ENCODE data around the gene CHGA. TPM values are rescaled to one million over a fixed set of nuclear protein-coding genes. Genes with fewer than 3 reads are reported as not detected.

Gene CHGA
- total RNA-seq, 6 experiments from 2014 or later, result 0.18 to 0.25 TPM; not detected in 4

DNA sequence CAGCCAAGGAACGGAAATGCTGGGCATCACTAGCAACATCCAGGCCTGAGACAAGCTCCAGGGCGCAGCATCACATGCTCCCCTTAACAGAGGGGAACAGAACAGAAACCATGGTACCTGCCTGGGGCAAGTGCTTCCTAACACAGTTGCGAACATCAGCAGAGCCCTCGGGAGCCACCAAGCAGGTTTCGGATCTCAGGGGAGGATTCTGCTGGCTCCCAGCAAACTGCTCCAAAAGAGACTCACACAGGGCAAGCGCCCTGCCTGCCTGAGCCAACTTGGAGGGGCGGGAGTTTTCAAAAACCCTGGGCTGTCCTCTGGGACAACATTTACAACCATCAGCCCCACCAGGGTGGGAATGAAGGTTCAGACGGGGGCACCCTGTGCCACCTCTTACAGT is 19.6 kb downstream of the CHGA start:
- Histone ChIP-seq H3K4me1 (peaks cover 0 to 18% (median 9%) of the 10 kb centered on the region in 4 donors), H3K36me3 (no peaks in the 10 kb centered on the region), H3K9me3 (no peaks in the 10 kb centered on the region), H3K27ac (no peak overlapping the region), H3K27me3 (no peaks in the 10 kb centered on the region), H3K4me3 (no peak overlapping the region)
- 90% methylated on average over 5 of the region's 8 CpGs for WGBS (ENCODE audit: insufficient coverage, low coverage, low lambda C conversion rate, missing lambda C conversion rate)
- ATAC-seq (no peak), DNase-seq (no peak)
- TF ChIP-seq, protein P1, sequence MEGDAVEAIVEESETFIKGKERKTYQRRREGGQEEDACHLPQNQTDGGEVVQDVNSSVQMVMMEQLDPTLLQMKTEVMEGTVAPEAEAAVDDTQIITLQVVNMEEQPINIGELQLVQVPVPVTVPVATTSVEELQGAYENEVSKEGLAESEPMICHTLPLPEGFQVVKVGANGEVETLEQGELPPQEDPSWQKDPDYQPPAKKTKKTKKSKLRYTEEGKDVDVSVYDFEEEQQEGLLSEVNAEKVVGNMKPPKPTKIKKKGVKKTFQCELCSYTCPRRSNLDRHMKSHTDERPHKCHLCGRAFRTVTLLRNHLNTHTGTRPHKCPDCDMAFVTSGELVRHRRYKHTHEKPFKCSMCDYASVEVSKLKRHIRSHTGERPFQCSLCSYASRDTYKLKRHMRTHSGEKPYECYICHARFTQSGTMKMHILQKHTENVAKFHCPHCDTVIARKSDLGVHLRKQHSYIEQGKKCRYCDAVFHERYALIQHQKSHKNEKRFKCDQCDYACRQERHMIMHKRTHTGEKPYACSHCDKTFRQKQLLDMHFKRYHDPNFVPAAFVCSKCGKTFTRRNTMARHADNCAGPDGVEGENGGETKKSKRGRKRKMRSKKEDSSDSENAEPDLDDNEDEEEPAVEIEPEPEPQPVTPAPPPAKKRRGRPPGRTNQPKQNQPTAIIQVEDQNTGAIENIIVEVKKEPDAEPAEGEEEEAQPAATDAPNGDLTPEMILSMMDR (IDR thresholded peaks at IDR 0.05), result no peak
- TF ChIP-seq POLR2A (IDR thresholded peaks at IDR 0.05), result no peak
- intact Hi-C loops (cut with DNase I), result loop anchor here in 1 of 2 donors (10.0 kb wide), 1 partner anchor 58 kb away; no protein-coding TSS in a partner anchor

DNA sequence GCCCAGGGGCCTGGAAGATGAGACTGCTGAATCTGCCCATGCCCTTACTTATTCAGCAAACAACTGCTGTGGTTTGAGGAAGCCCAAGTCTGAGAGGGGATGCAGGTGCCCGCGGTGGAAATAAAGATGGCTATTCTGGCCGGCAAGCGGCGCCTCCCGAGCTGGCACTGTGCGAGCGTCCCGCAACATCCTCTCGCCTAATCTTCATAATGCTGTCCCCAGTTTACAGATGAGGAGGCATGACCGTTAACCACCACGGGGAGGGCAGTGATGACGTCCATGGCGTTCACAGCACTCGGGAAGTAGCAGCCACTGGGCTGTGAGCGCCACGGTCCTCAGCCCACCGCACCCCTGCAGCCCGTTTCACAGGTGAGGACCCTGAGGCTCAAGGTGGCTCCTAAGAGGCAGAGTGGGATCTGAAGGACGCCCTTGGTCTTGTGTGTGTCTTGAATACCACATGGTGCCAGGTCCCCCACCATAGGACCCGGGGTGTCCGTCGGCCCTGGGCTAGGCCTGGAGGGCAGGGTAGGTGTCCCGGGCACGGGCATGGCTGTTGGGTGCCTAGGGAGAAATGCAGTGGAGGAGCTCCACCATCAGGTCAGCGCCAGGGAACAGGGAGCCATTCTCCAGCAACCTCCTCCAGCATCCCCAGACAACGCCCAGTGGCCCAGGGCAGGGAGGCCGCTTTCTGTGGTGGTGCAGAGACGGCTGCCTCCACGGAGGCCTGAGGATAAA is 20.2 kb downstream of the CHGA start:
- Histone ChIP-seq H3K4me1 (peaks cover 0 to 18% (median 9%) of the 10 kb centered on the region in 4 donors), H3K27me3 (no peaks in the 10 kb centered on the region), H3K36me3 (no peaks in the 10 kb centered on the region), H3K4me3 (no peak overlapping the region), H3K27ac (no peak overlapping the region), H3K9me3 (no peaks in the 10 kb centered on the region)
- intact Hi-C loops (cut with DNase I), result loop anchor here in 1 of 2 donors (10.0 kb wide), 1 partner anchor 58 kb away; no protein-coding TSS in a partner anchor
- TF ChIP-seq POLR2A (IDR thresholded peaks at IDR 0.05), result no peak
- TF ChIP-seq, protein P1 (IDR thresholded peaks at IDR 0.05), result no peak
- whole genome bisulfite sequencing (ENCODE audit: insufficient coverage, low coverage, low lambda C conversion rate, missing lambda C conversion rate), result 17% methylated on average over 1 of the region's 30 CpGs
- DNase-seq (no peak), ATAC-seq (no peak)

DNA sequence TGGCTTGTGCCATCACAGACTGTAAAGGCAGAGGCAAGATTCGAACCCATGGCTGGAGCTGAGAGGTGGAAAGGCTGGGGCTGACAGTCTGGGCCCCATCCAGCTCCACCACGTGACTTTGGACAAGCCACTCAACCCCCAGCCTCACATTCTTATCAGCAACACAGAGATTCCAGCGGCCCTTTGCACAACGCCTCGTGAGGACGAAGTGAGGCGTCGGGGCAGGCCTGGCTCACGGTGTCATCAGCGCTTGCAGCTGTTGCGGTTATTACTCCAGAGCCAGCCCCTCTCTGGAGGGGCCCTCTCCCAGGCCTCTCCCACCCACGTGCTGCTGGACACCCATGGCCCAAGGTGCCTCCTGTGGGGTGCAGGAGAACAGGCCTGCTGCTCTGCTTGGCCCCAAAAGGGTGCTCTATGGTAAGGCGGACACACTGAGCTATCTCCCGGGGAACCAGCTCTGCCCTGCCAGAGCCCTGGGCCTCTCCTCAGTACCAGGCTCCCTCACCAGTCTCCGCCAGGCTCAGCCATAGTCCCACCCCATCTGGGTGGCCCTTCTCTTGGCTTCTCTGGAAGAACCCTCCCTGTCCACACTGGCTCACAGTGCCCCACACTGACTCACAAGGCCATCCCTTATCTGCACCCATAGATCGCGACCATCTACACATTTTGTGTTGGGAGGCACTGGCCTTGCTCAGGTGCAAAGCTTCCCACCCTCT is 21.1 kb downstream of the CHGA start:
- no peak for DNase-seq

DNA sequence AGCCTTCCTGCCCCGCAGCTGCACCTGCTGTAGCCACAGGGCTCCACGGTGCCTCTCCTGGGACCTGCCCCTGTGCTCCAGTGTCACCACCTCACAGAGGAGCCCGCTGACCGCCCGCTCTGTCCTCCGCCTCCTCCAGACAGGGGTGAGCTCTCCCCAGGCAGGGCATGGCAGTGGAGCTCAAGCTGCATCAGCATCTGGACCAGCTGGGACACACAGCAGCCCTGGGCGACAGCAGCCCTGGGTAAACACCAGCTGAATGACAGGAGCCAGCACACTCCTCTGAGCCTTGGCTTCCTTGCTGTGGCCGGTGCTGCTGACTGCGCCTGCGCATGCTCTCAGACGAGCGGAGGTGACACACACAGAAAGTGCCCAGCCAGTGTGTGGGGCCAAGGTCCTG is 22.0 kb downstream of the CHGA start:
- no peak overlapping the region for H3K27ac ChIP-seq
- intact Hi-C loops (cut with DNase I), result loop anchor here in 1 of 2 donors (10.0 kb wide), 1 partner anchor 60 kb away; no protein-coding TSS in a partner anchor
- H3K27me3 ChIP-seq, result no peaks in the 10 kb centered on the region
- ATAC-seq (peak in 1 of 4 donors; percentile 65), DNase-seq (no peak)
- TF ChIP-seq, protein P1 (IDR thresholded peaks at IDR 0.05), result no peak
- TF ChIP-seq POLR2A (IDR thresholded peaks at IDR 0.05), result no peak
- H3K9me3 ChIP-seq, result no peaks in the 10 kb centered on the region
- H3K36me3 ChIP-seq, result no peaks in the 10 kb centered on the region
- H3K4me3 ChIP-seq, result no peak overlapping the region
- H3K4me1 ChIP-seq, result peaks cover 0 to 16% (median 6%) of the 10 kb centered on the region in 4 donors
- 93% methylated on average over 3 of the region's 12 CpGs for WGBS (ENCODE audit: insufficient coverage, low coverage, low lambda C conversion rate, missing lambda C conversion rate)

More for the DNA sequence above, 21.1 kb downstream of the CHGA start:
- Histone ChIP-seq H3K36me3 (no peaks in the 10 kb centered on the region), H3K27ac (no peak overlapping the region), H3K4me1 (peaks cover 0 to 18% (median 9%) of the 10 kb centered on the region in 4 donors), H3K4me3 (no peak overlapping the region), H3K27me3 (no peaks in the 10 kb centered on the region), H3K9me3 (no peaks in the 10 kb centered on the region)
- whole genome bisulfite sequencing (ENCODE audit: insufficient coverage, low coverage, low lambda C conversion rate, missing lambda C conversion rate), result 92% methylated on average over 5 of the region's 17 CpGs
- no peak for ATAC-seq
- intact Hi-C loops (cut with DNase I), result loop anchor here in 1 of 2 donors (10.0 kb wide), 1 partner anchor 59 kb away; no protein-coding TSS in a partner anchor
- TF ChIP-seq, protein P1 (IDR thresholded peaks at IDR 0.05), result no peak
- TF ChIP-seq POLR2A (IDR thresholded peaks at IDR 0.05), result no peak

All from right lobe of liver (tissue), 6 donors.